ENCODE measurements around the gene CCL26.

GRCh38 chr7:75811894-75812678 lies 40.1 kb upstream of the CCL26 start:
- no peak for TF ChIP-seq CTCF (IDR thresholded peaks at IDR 0.05; ENCODE audit: extremely low read depth in 1 of 2, insufficient read depth in 1 of 2, low read depth in 1 of 2, low read length in 2 of 2)
- TF ChIP-seq EZH2 (IDR thresholded peaks at IDR 0.05; ENCODE audit: borderline replicate concordance, low read depth, low read length, severe bottlenecking) = no peak
- TF ChIP-seq MYC (IDR thresholded peaks at IDR 0.05; ENCODE audit: low read depth, low read length) = no peak
- TF ChIP-seq POLR2AphosphoS5 (IDR thresholded peaks at IDR 0.05; ENCODE audit: insufficient read depth, low read depth, low read length) = no peak
- no peak for TF ChIP-seq MAX (IDR thresholded peaks at IDR 0.05; ENCODE audit: insufficient read depth, insufficient read length)
- TF ChIP-seq POLR2A (IDR thresholded peaks at IDR 0.05; ENCODE audit: low read depth, low read length) = no peak

Data from endothelial cell of umbilical vein (primary cell).